Kidney epithelial cell (primary cell): Measurements from ENCODE around the gene FRY. TPM values are rescaled to one million over a fixed set of nuclear protein-coding genes. Genes with fewer than 3 reads are reported as not detected.

ENCODE experiments used
- DNase-seq: peaks from one replicate; pipeline ENCODE4 v3.0.0-alpha.2; 2010; ENCODE audit warnings: low read depth
- H3K27me3 ChIP-seq: 2 replicates; pipeline ENCODE4 v1.6.0; 2011; ENCODE audit warnings: low read length; ENCODE audit not compliant: control insufficient read depth, insufficient read depth
- H3K36me3 ChIP-seq: 2 replicates; pipeline ENCODE4 v1.5.1; 2011; ENCODE audit warnings: low read length; ENCODE audit not compliant: control insufficient read depth, insufficient read depth
- H3K4me3 ChIP-seq: 2 replicates; pipeline ENCODE4 v1.5.1; 2011; ENCODE audit warnings: low read depth, mild to moderate bottlenecking, control low read depth, low read length
- CTCF ChIP-seq: IDR thresholded peaks from 2 replicates; pipeline ENCODE4 v1.5.1; 2011; ENCODE audit warnings: mild to moderate bottlenecking, moderate library complexity, low read length, control low read depth, inconsistent platforms; ENCODE audit not compliant: insufficient read depth, poor library complexity, severe bottlenecking
- total RNA-seq: library from RNA; depleted of rRNA; stranded (reverse); fragments of >200 nt; gene quantifications from 2 replicates; pipeline ENCODE4 v1.2.3, GENCODE V29; 2015

FRY gene
- total RNA-seq, 1 donor from 2014 or later, result 6.7 TPM

GRCh38 chr13:32039528-32039927, 8.0 kb downstream of the FRY start:
- no peak for DNase-seq
- H3K4me3 ChIP-seq, result no peak overlapping the region
- no peak for TF ChIP-seq CTCF
- no peaks in the 10 kb centered on the region for H3K27me3 ChIP-seq
- H3K36me3 ChIP-seq, result no peaks in the 10 kb centered on the region

DNA sequence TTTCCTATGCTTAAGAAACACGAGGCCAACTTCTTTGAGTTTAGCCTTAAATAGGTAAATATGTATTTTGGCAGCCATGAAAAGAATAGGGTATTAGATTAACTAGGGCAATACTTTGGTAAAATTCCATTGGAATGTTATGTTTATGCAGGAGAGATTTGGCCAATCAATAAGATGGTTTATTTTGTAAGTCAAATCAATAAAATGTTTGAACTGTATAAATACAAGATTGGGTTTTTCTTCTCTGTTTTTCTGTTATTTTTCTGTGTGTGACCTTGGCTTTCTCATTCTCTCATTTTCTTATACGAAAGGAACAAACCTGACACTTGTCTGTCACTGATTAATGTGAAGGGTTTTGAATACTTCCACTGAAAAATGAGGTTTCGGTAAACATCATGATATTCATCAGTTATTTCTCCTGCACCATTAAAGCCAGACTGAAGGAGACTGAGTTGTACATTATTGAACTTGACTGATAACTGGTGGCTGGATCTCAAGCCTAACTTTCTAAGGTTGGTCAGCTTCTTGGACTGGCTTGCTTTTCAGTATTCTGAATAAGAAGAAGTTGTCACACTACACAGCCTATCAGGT, 8.6 kb downstream of the FRY start:
- DNase-seq, result no peak
- no peak overlapping the region for H3K4me3 ChIP-seq
- no peaks in the 10 kb centered on the region for H3K27me3 ChIP-seq
- no peak for TF ChIP-seq CTCF
- H3K36me3 ChIP-seq, result no peaks in the 10 kb centered on the region

GRCh38 chr13:32040689-32041088, 9.1 kb downstream of the FRY start:
- no peak for TF ChIP-seq CTCF
- no peak for DNase-seq
- Histone ChIP-seq H3K4me3 (no peak overlapping the region), H3K36me3 (no peaks in the 10 kb centered on the region), H3K27me3 (no peaks in the 10 kb centered on the region)

DNA sequence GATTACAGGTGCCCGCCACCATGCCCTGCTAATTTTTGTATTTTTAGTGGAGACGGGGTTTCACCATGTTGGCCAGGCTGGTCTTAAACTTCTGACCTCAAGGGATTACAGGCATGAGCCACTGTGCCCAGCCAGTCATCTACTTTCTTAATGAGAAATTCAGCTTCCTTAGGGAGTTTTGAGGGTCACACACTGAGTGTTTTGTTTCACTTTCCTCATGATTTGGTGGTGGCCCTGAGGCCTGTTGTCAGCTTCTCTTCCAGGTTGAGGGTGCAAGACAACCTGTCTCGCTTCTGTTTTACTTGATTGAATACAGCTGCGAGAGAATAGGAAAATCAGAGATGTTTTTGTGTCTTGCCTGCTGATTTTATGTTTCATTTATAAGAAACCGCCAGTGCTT, 9.9 kb downstream of the FRY start:
- TF ChIP-seq CTCF, result no peak
- DNase-seq, result no peak
- no peak overlapping the region for H3K4me3 ChIP-seq

DNA sequence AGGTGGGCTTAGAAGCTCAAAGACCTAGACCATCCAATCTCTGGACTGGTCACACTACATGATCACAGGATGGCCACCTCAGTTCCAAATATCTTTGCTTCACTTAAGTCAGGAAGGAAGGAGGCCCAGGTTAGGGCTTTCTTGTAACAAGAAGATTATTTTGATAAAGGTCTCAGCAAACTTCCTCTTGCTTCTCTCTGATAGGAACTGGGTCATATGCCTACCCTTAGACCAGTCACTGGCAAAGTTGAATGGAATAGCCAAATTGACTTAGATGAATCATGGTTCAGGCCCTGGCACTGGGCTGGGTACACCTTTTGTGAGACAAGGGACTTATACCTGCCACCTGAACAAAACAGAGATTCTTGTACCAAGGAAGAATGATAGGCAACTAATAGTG, 11.0 kb downstream of the FRY start:
- Histone ChIP-seq H3K27me3 (no peaks in the 10 kb centered on the region), H3K36me3 (no peaks in the 10 kb centered on the region), H3K4me3 (no peak overlapping the region)
- no peak for TF ChIP-seq CTCF
- DNase-seq, result no peak

More for the DNA sequence above, 9.9 kb downstream of the FRY start:
- Histone ChIP-seq H3K27me3 (no peaks in the 10 kb centered on the region), H3K36me3 (no peaks in the 10 kb centered on the region)

- no peaks in the 10 kb centered on the region for H3K36me3 ChIP-seq
- TF ChIP-seq CTCF, result no peak
- H3K27me3 ChIP-seq, result no peaks in the 10 kb centered on the region
- no peak for DNase-seq
- no peak overlapping the region for H3K4me3 ChIP-seq
Observed at GRCh38 chr13:32044446-32044845, 12.9 kb downstream of the FRY start.
